A549 (cell line): Measurements from ENCODE around the gene RAB3D. TPM values are rescaled to one million over a fixed set of nuclear protein-coding genes. Genes with fewer than 3 reads are reported as not detected.
"Not testable (repeated sequence)": the region's sequence is repeated elsewhere in the genome, so short reads cannot be mapped to it uniquely, and the experiment has no call there.

ENCODE experiments used
- ATAC-seq, 2 experiments: fragments of 200-7000 bp in 1 of 2; fragments of >200 bp in 1 of 2; cut with Nextera tagmentation in 1 of 2; cut with Tn5 transposase in 1 of 2; 3 replicates each; pipeline versions ENCODE4 v1.8.0 to v1.9.1; 2018 to 2020; ENCODE audit warnings: mild to moderate bottlenecking in 1 of 2, moderate library complexity in 1 of 2
- CTCF ChIA-PET: fragments of 300-600 bp; sonication (Branson Sonifier 250); formaldehyde crosslinking; extraction: SDS; loops from one replicate; lab custom pipeline; 2021; ENCODE audit warnings: antibody characterized with exemption, inconsistent platforms; lab: Yijun Ruan, JAX
- POLR2A ChIA-PET: fragments of 350-600 bp; formaldehyde crosslinking; extraction: SDS; loops from one replicate; lab custom pipeline; 2021; ENCODE audit warnings: antibody characterized with exemption, inconsistent platforms; lab: Yijun Ruan, JAX
- DNase-seq, 2 experiments: peaks; one replicate each; pipeline versions ENCODE4 v3.0.0 to v3.0.0-alpha.2; 2011 to 2016; ENCODE audit warnings: low read depth in 1 of 2, low spot score in 1 of 2
- FAIRE-seq: peaks from 2 replicates; lab custom pipeline; 2011; peaks lifted over from hg19 to GRCh38; lab: Jason Lieb, UNC
- H3K27ac ChIP-seq, 2 experiments: fragments of >200 bp; sonication (Bioruptor Twin); formaldehyde crosslinking; 3 replicates each; pipeline ENCODE4 v1.5.1; 2016 to 2017
- H3K4me1 ChIP-seq: fragments of >200 bp; sonication (Bioruptor Twin); formaldehyde crosslinking; 3 replicates; pipeline ENCODE4 v1.6.1; 2016
- H3K4me2 ChIP-seq: fragments of >200 bp; sonication (Bioruptor Twin); formaldehyde crosslinking; 3 replicates; pipeline ENCODE4 v1.6.1; 2016
- H3K4me3 ChIP-seq: fragments of >200 bp; sonication (Bioruptor Twin); formaldehyde crosslinking; 3 replicates; pipeline ENCODE4 v1.5.1; 2016
- H3K9me3 ChIP-seq: fragments of >200 bp; sonication (Bioruptor Twin); formaldehyde crosslinking; 3 replicates; pipeline ENCODE4 v1.6.1; 2016
- CBX2 ChIP-seq: fragments of 200-600 bp; sonication (generic); IDR thresholded peaks from 2 replicates; pipeline ENCODE4 v1.6.1; 2016; ENCODE audit warnings: low read depth, mild to moderate bottlenecking, borderline replicate concordance
- CBX8 ChIP-seq: fragments of 200-600 bp; sonication (generic); IDR thresholded peaks from 2 replicates; pipeline ENCODE4 v1.6.1; 2016
- FOSB ChIP-seq: fragments of 250-450 bp; sonication (Bioruptor Pico); IDR thresholded peaks from 2 replicates; pipeline ENCODE4 v1.5.0; 2020; ENCODE audit warnings: mild to moderate bottlenecking, moderate library complexity
- FOXS1 ChIP-seq: fragments of 250-450 bp; sonication (Bioruptor Pico); IDR thresholded peaks from 2 replicates; pipeline ENCODE4 v1.5.0; 2020; ENCODE audit warnings: mild to moderate bottlenecking, moderate library complexity
- GATA3 ChIP-seq: IDR thresholded peaks from 2 replicates; pipeline ENCODE4 v1.6.1; 2012; ENCODE audit warnings: borderline replicate concordance
- HOXA7 ChIP-seq: fragments of 250-450 bp; sonication (Bioruptor Pico); IDR thresholded peaks from 2 replicates; pipeline ENCODE4 v1.5.0; 2020; ENCODE audit warnings: mild to moderate bottlenecking, moderate library complexity
- HOXB5 ChIP-seq: fragments of 250-450 bp; sonication (Bioruptor Pico); IDR thresholded peaks from 2 replicates; pipeline ENCODE4 v1.5.0; 2020; ENCODE audit warnings: mild to moderate bottlenecking, moderate library complexity
- JUNB ChIP-seq: fragments of >200 bp; sonication (Bioruptor Twin); formaldehyde crosslinking; IDR thresholded peaks from 2 replicates; pipeline ENCODE4 v1.6.1; 2016
- MAZ ChIP-seq: fragments of 150-350 bp; IDR thresholded peaks from 2 replicates; pipeline ENCODE4 v1.6.1; 2014; ENCODE audit warnings: antibody characterized with exemption, low read depth, low read length, borderline replicate concordance
- POLR2A ChIP-seq: IDR thresholded peaks from 2 replicates; pipeline ENCODE4 v1.6.1; 2012; ENCODE audit warnings: mild to moderate bottlenecking, low read length
- RARB ChIP-seq: fragments of 250-450 bp; sonication (Bioruptor Pico); IDR thresholded peaks from 2 replicates; pipeline ENCODE4 v1.8.0; 2021; ENCODE audit warnings: mild to moderate bottlenecking, moderate library complexity
- SMC3 ChIP-seq: fragments of >200 bp; sonication (Bioruptor Twin); formaldehyde crosslinking; IDR thresholded peaks from 3 replicates; pipeline ENCODE4 v1.6.1; 2018; ENCODE audit warnings: inconsistent platforms
- ZC3H11A ChIP-seq: fragments of 450-650 bp; IDR thresholded peaks from 2 replicates; pipeline ENCODE4 v1.6.1; 2014; ENCODE audit warnings: antibody characterized with exemption, mild to moderate bottlenecking
- ZFP36 ChIP-seq: fragments of 450-650 bp; IDR thresholded peaks from 2 replicates; pipeline ENCODE4 v1.6.1; 2014; ENCODE audit warnings: borderline replicate concordance; ENCODE audit not compliant: partially characterized antibody
- WGBS: methylation state at CpG from one replicate; pipeline ENCODE4 v1.1.6; 2017; ENCODE audit errors: missing lambda C conversion rate; 5-methylcytosine and 5-hydroxymethylcytosine counted together
- polyA plus RNA-seq, 4 experiments: library from polyadenylated mRNA; depleted of rRNA in 3 of 4; stranded (reverse); fragments of >200 nt; fragmentation: RNase III in 1 of 4; extraction: RNeasy Plus Mini Kit Qiagen cat#74134 plus additional on column Dnase treatment in 1 of 4; gene quantifications; 2 replicates in 3 of 4; 3 replicates in 1 of 4; pipeline ENCODE4 v1.2.3, GENCODE V29; 2011 to 2017
- TF ChIP-seq, protein P1 (sequence below): fragments of >200 bp; sonication (Bioruptor Twin); formaldehyde crosslinking; IDR thresholded peaks from 3 replicates; pipeline ENCODE4 v1.6.1; 2016
- TF ChIP-seq, protein P2 (sequence below): fragments of 250-450 bp; sonication (Bioruptor Pico); IDR thresholded peaks from 2 replicates; pipeline ENCODE4 v1.5.0; 2020; ENCODE audit warnings: low read depth, mild to moderate bottlenecking, moderate library complexity
- TF ChIP-seq, protein P3 (sequence below): IDR thresholded peaks from 2 replicates; pipeline ENCODE4 v1.6.1; 2012
- TF ChIP-seq, protein P4 (sequence below): fragments of >200 bp; sonication (Bioruptor Twin); formaldehyde crosslinking; IDR thresholded peaks from 3 replicates; pipeline ENCODE4 v1.5.1; 2016
- TF ChIP-seq, protein P5 (sequence below): fragments of 450-650 bp; IDR thresholded peaks from 2 replicates; pipeline ENCODE4 v1.6.1; 2014; ENCODE audit warnings: antibody characterized with exemption
- TF ChIP-seq, protein P6 (sequence below): fragments of >200 bp; sonication (Bioruptor Twin); formaldehyde crosslinking; IDR thresholded peaks from 2 replicates; pipeline ENCODE4 v1.6.1; 2016

Gene RAB3D
- polyA plus RNA-seq, 2 of the 4 experiments (the other 2 are of a cell fraction): 4.8 to 22.3 TPM

DNA sequence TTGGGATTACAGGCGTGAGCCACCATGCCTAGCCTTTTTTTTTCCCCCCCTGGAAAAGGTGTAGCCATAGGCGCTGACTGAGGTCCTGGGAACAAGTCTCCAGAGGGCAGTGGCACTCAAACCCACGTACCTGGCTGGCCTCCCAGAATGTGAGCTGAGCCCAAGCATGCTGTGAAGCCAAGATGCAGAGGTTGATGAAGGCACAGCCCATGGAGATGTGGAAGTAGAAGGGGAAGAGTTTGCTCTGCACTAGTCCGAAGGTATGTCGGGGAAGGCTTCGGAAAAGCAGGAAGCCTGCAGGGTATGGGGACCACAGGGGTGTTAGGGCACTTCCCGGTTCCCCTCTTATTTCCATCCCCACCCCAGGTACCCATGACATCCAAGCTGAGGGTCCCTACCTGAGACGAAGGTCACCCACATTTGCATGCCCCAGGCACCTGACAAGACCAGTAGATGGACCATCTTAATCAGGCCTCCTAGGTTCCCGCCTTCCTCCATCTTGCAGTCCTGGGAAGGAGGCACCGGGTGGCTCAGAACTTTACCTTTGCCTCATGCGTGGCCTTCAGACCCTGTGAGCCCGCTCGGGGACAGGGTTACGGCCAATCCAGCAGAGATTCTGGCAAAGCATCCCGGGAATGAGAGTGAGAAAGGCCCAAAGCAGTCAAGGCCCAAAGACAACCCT is 5.8 kb upstream of the RAB3D start:
- ATAC-seq: peak in 1 of 2 experiments; percentile 27; a peak in 3 of 6 replicates
- CTCF ChIA-PET: interaction anchor here (0.9 to 3.2 kb wide), 5 partner anchors 23 to 56 kb away, joined by 3 to 18 read pairs (median 9); no protein-coding TSS in a partner anchor
- 35% methylated on average over 15 of the region's 15 CpGs for WGBS
- peak overlapping the region; percentile 79 to 98 for H3K27ac ChIP-seq
- TF ChIP-seq MAZ (no peak), FOSB (no peak), POLR2A (no peak), JUNB (no peak), HOXB5 (CRISPR knock-in tag) (no peak), RARB (CRISPR knock-in tag) (no peak)
- TF ChIP-seq, protein P1, sequence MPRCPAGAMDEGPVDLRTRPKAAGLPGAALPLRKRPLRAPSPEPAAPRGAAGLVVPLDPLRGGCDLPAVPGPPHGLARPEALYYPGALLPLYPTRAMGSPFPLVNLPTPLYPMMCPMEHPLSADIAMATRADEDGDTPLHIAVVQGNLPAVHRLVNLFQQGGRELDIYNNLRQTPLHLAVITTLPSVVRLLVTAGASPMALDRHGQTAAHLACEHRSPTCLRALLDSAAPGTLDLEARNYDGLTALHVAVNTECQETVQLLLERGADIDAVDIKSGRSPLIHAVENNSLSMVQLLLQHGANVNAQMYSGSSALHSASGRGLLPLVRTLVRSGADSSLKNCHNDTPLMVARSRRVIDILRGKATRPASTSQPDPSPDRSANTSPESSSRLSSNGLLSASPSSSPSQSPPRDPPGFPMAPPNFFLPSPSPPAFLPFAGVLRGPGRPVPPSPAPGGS: no peak
- TF ChIP-seq, protein P2, sequence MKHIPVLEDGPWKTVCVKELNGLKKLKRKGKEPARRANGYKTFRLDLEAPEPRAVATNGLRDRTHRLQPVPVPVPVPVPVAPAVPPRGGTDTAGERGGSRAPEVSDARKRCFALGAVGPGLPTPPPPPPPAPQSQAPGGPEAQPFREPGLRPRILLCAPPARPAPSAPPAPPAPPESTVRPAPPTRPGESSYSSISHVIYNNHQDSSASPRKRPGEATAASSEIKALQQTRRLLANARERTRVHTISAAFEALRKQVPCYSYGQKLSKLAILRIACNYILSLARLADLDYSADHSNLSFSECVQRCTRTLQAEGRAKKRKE (CRISPR knock-in tag): no peak
- peak overlapping the region; percentile 98 for H3K4me2 ChIP-seq
- no peak for FAIRE-seq
- no peak for DNase-seq
- peak overlapping the region; percentile 90 for H3K4me3 ChIP-seq
- 0 out of 3 replicates have a peak, but pooled peaks cover 7% of the 10 kb centered on the region for H3K9me3 ChIP-seq
- peaks cover 28% of the 10 kb centered on the region for H3K4me1 ChIP-seq
- POLR2A ChIA-PET: interaction anchor here (1.8 to 2.8 kb wide), 3 partner anchors 29 to 36 kb away, joined by 15 to 19 read pairs (median 18); partner anchors contain the start of gene SWSAP1

DNA sequence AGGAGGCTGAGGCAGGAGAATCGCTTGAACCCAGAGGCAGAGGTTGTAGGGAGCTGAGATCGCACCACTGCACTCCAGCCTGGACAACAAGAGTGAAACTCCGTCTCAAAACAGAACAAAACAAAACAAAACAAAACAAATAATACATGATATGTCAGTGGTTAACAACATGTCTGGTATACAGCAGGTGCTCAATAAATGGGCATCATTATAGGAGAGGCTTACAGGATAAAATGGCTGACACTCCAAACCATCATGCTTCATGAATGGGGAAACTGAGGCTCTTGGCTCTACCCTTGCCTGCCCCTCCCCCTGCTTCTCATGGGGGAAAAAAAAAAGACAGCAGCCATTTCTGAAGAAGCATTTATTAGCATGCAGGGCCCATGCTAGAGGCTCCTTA is 3.0 kb upstream of the RAB3D start:
- ChIA-PET CTCF (interaction anchor here (3.0 to 3.2 kb wide), 2 partner anchors 40 to 49 kb away, joined by 13 to 18 read pairs; no protein-coding TSS in a partner anchor), POLR2A (interaction anchor here (2.7 kb wide), 1 partner anchor 32 kb away, joined by 15 read pairs; the partner anchor contains the start of gene SWSAP1)

DNA sequence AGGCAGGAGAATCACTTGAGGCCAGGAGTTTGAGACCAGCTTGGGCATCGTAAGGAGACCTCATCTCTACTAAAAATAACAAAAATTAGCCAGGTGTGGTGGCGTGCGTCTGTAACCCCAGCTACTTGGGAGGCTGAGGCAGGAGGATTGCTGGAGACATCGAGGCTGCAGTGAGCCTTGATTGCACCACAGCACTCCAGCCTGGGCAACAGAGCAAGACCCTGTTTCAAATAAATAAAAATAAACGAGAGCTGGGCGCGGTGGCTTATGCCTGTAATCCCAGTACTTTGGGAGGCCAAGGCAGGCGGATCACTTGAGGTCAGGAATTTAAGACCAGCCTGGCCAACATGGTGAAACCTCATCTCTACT is 626 bp upstream of the RAB3D start:
- peak overlapping the region; percentile 89; the same call in 2 of the 3 replicates for H3K4me3 ChIP-seq
- not testable (repeated sequence) for ATAC-seq, FAIRE-seq, H3K9me3 ChIP-seq, DNase-seq
- H3K27ac ChIP-seq: peak overlapping the region; percentile 91 to 95; a peak in 5 of 6 replicates
- ChIA-PET CTCF (interaction anchor here (0.7 to 5.0 kb wide), 5 partner anchors 9 to 49 kb away, joined by 3 to 31 read pairs (median 4); no protein-coding TSS in a partner anchor), POLR2A (interaction anchor here (1.0 to 2.4 kb wide), 6 partner anchors 16 to 142 kb away, joined by 3 to 13 read pairs (median 6); partner anchors contain the start of gene SWSAP1)
- H3K4me2 ChIP-seq: peak overlapping the region; percentile 85
- WGBS: 90% methylated on average over 8 of the region's 8 CpGs
- H3K4me1 ChIP-seq: peaks cover 31% of the 10 kb centered on the region

More for the DNA sequence above, 3.0 kb upstream of the RAB3D start:
- no peak for ATAC-seq
- no peak overlapping the region for H3K4me3 ChIP-seq
- H3K4me2 ChIP-seq: no peak overlapping the region
- TF ChIP-seq, protein P3, sequence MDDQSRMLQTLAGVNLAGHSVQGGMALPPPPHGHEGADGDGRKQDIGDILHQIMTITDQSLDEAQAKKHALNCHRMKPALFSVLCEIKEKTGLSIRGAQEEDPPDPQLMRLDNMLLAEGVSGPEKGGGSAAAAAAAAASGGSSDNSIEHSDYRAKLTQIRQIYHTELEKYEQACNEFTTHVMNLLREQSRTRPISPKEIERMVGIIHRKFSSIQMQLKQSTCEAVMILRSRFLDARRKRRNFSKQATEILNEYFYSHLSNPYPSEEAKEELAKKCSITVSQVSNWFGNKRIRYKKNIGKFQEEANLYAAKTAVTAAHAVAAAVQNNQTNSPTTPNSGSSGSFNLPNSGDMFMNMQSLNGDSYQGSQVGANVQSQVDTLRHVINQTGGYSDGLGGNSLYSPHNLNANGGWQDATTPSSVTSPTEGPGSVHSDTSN: no peak
- no peak for TF ChIP-seq GATA3
- TF ChIP-seq ZFP36: no peak
- TF ChIP-seq FOXS1 (CRISPR knock-in tag): no peak
- no peak for TF ChIP-seq CBX8
- 95% methylated on average over 3 of the region's 3 CpGs for WGBS
- H3K9me3 ChIP-seq: no peaks in the 10 kb centered on the region
- peak overlapping the region in 1 of 2 experiments; percentile 98; a peak in 2 of 6 replicates for H3K27ac ChIP-seq
- no peak for DNase-seq
- no peak for FAIRE-seq
- peaks cover 40% of the 10 kb centered on the region for H3K4me1 ChIP-seq

DNA sequence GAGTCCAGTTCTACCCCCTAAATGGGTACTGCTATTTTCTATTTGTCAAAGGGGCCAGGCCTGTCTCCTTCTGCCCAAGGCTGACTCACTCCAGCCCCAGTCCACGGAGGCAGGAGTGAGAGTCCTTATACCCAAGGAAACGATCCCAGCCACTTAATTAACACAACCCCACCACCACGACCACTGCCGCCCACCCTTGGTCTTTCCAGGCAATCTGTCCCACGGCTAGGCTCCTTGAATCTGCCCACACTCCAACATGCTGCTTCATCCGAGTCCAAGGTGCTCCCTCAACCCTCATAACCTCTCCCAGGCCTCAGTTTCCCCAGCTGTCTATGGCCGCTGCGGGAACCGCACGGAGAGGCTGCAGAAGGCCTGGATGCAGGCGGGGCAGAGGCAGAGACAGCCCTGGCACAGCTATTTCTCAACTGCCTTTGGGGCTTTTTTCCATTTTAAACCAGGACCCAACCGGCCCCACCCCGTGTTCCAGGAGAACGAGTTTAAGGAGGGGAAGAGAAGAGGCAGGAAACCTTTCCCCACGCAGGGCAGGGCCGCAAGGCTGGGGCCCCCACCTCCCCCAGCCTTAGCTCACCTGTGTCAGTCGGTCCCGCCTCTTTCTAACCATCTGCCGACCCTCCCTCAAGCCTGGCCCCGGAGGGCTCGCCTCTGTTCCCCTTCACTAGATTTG is 746 bp downstream of the RAB3D start:
- peak; percentile 33 to 48; a peak in 4 of 6 replicates for ATAC-seq
- ChIA-PET POLR2A (interaction anchor here (2.4 kb wide), 1 partner anchor 36 kb away, joined by 13 read pairs; the partner anchor contains the start of gene SWSAP1), CTCF (interaction anchor here (5.0 kb wide), 1 partner anchor 43 kb away, joined by 31 read pairs; no protein-coding TSS in a partner anchor)
- TF ChIP-seq HOXB5 (CRISPR knock-in tag): no peak
- TF ChIP-seq, protein P4, sequence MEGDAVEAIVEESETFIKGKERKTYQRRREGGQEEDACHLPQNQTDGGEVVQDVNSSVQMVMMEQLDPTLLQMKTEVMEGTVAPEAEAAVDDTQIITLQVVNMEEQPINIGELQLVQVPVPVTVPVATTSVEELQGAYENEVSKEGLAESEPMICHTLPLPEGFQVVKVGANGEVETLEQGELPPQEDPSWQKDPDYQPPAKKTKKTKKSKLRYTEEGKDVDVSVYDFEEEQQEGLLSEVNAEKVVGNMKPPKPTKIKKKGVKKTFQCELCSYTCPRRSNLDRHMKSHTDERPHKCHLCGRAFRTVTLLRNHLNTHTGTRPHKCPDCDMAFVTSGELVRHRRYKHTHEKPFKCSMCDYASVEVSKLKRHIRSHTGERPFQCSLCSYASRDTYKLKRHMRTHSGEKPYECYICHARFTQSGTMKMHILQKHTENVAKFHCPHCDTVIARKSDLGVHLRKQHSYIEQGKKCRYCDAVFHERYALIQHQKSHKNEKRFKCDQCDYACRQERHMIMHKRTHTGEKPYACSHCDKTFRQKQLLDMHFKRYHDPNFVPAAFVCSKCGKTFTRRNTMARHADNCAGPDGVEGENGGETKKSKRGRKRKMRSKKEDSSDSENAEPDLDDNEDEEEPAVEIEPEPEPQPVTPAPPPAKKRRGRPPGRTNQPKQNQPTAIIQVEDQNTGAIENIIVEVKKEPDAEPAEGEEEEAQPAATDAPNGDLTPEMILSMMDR: no peak
- no peak for TF ChIP-seq FOSB
- no peak for TF ChIP-seq JUNB
- no peak for TF ChIP-seq HOXA7 (CRISPR knock-in tag)
- TF ChIP-seq, protein P5, sequence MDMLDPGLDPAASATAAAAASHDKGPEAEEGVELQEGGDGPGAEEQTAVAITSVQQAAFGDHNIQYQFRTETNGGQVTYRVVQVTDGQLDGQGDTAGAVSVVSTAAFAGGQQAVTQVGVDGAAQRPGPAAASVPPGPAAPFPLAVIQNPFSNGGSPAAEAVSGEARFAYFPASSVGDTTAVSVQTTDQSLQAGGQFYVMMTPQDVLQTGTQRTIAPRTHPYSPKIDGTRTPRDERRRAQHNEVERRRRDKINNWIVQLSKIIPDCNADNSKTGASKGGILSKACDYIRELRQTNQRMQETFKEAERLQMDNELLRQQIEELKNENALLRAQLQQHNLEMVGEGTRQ: no peak
- no peak for TF ChIP-seq SMC3
- TF ChIP-seq, protein P6, sequence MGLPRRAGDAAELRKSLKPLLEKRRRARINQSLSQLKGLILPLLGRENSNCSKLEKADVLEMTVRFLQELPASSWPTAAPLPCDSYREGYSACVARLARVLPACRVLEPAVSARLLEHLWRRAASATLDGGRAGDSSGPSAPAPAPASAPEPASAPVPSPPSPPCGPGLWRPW: no peak
- no peak for TF ChIP-seq CBX2
- TF ChIP-seq ZC3H11A: no peak

More for the DNA sequence above, 746 bp downstream of the RAB3D start:
- Histone ChIP-seq H3K4me1 (peaks cover 20% of the 10 kb centered on the region), H3K9me3 (no peaks in the 10 kb centered on the region), H3K4me3 (peak overlapping the region; percentile 89), H3K27ac (peak overlapping the region; percentile 91 to 95), H3K4me2 (peak overlapping the region; percentile 85)
- DNase-seq (no peak), FAIRE-seq (no peak)
- WGBS: 49% methylated on average over 17 of the region's 21 CpGs
